Loucy (cell line): ENCODE measurements around the gene JAK3.
"Not testable (repeated sequence)": the region's sequence is repeated elsewhere in the genome, so short reads cannot be mapped to it uniquely, and the experiment has no call there.

Source experiments
- H2AFZ ChIP-seq: fragments of 200-600 bp; sonication (generic); 2 replicates; pipeline ENCODE4 v1.6.0; 2016; ENCODE audit warnings: antibody characterized with exemption, mild to moderate bottlenecking, low read length, moderate library complexity
- H3F3A ChIP-seq: fragments of 200-600 bp; 2 replicates; pipeline ENCODE4 v1.6.0; 2016; ENCODE audit warnings: antibody characterized with exemption, low read depth, mild to moderate bottlenecking
- H3K27me3 ChIP-seq: fragments of 200-600 bp; sonication (generic); 2 replicates; pipeline ENCODE4 v1.6.1; 2014; ENCODE audit warnings: low read length, mild to moderate bottlenecking; ENCODE audit not compliant: insufficient read depth, poor library complexity, severe bottlenecking
- H3K36me3 ChIP-seq: fragments of 200-600 bp; sonication (generic); 2 replicates; pipeline ENCODE4 v1.6.1; 2016; ENCODE audit warnings: low read length; ENCODE audit not compliant: insufficient read depth
- H3K4me1 ChIP-seq: fragments of 200-600 bp; sonication (generic); 2 replicates; pipeline ENCODE4 v1.5.1; 2014; ENCODE audit warnings: low read length, mild to moderate bottlenecking; ENCODE audit not compliant: insufficient read depth, poor library complexity, severe bottlenecking
- H3K4me2 ChIP-seq: fragments of 200-600 bp; sonication (generic); 2 replicates; pipeline ENCODE4 v1.6.0; 2014; ENCODE audit warnings: antibody characterized with exemption, low read length, low read depth, mild to moderate bottlenecking; ENCODE audit not compliant: poor library complexity, severe bottlenecking
- H3K4me3 ChIP-seq: fragments of 200-600 bp; sonication (generic); 2 replicates; pipeline ENCODE4 v1.5.1; 2014; ENCODE audit warnings: low read length, mild to moderate bottlenecking, mixed read lengths; ENCODE audit not compliant: poor library complexity, severe bottlenecking
- H3K79me2 ChIP-seq: fragments of 200-600 bp; sonication (generic); 2 replicates; pipeline ENCODE4 v1.6.1; 2014; ENCODE audit warnings: low read length; ENCODE audit not compliant: insufficient read depth
- H3K9ac ChIP-seq: fragments of 200-600 bp; sonication (generic); 2 replicates; pipeline ENCODE4 v1.6.0; 2014; ENCODE audit warnings: mild to moderate bottlenecking, low read depth, low read length, moderate library complexity; ENCODE audit not compliant: poor library complexity, severe bottlenecking
- H3K9me2 ChIP-seq: fragments of 200-600 bp; sonication (generic); replicated peaks from 2 replicates; pipeline ENCODE4 v1.6.1; 2016; ENCODE audit warnings: low read depth, low read length, mixed read lengths
- H3K9me3 ChIP-seq: fragments of 200-600 bp; sonication (generic); 2 replicates; pipeline ENCODE4 v1.6.1; 2014; ENCODE audit warnings: mild to moderate bottlenecking, antibody characterized with exemption, low read length, low read depth; ENCODE audit not compliant: insufficient read depth
- H4K20me1 ChIP-seq: fragments of 200-600 bp; sonication (generic); 2 replicates; pipeline ENCODE4 v1.6.0; 2014; ENCODE audit warnings: antibody characterized with exemption, low read length, mild to moderate bottlenecking; ENCODE audit not compliant: insufficient read depth, poor library complexity, severe bottlenecking
- CTCF ChIP-seq: fragments of 200-600 bp; sonication (generic); conservative IDR thresholded peaks from 2 replicates; pipeline ENCODE4 v1.5.1; 2014; ENCODE audit warnings: mild to moderate bottlenecking, antibody characterized with exemption, low read length
- EZH2phosphoT487 ChIP-seq: fragments of 200-600 bp; IDR thresholded peaks from 2 replicates; pipeline ENCODE4 v1.6.1; 2018; ENCODE audit warnings: antibody characterized with exemption, mild to moderate bottlenecking, moderate library complexity, borderline replicate concordance

Gene JAK3

GRCh38 chr19:17805427-17805826 is 42.4 kb downstream of the JAK3 start:
- Histone ChIP-seq H3K9ac (no peak overlapping the region), H2AFZ (no peak overlapping the region), H3K36me3 (no peaks in the 10 kb centered on the region), H3K9me2 (no peaks in the 10 kb centered on the region), H3K4me1 (no peaks in the 10 kb centered on the region), H3K9me3 (no peaks in the 10 kb centered on the region), H3K79me2 (no peaks in the 10 kb centered on the region), H3F3A (no peaks in the 10 kb centered on the region), H3K4me3 (no peak overlapping the region), H3K4me2 (no peak overlapping the region), H3K27me3 (no peaks in the 10 kb centered on the region), H4K20me1 (no peaks in the 10 kb centered on the region)
- TF ChIP-seq EZH2phosphoT487, result no peak
- no peak for TF ChIP-seq CTCF

- H3K4me1 ChIP-seq, result no peaks in the 10 kb centered on the region
- H4K20me1 ChIP-seq, result no peaks in the 10 kb centered on the region
- H3K9ac ChIP-seq, result no peak overlapping the region
- H3K4me3 ChIP-seq, result no peak overlapping the region
- H3F3A ChIP-seq, result no peaks in the 10 kb centered on the region
- H2AFZ ChIP-seq, result 0 out of 2 replicates have a peak overlapping the region, but pooled peaks have one; percentile 76
- H3K9me3 ChIP-seq, result no peaks in the 10 kb centered on the region
- TF ChIP-seq EZH2phosphoT487 (no peak), CTCF (no peak)
- H3K9me2 ChIP-seq, result no peaks in the 10 kb centered on the region
- no peaks in the 10 kb centered on the region for H3K27me3 ChIP-seq
- no peaks in the 10 kb centered on the region for H3K79me2 ChIP-seq
- no peaks in the 10 kb centered on the region for H3K36me3 ChIP-seq
- H3K4me2 ChIP-seq, result no peak overlapping the region
These were observed 44.4 kb downstream of the JAK3 start for GRCh38 chr19:17803264-17803896.

DNA sequence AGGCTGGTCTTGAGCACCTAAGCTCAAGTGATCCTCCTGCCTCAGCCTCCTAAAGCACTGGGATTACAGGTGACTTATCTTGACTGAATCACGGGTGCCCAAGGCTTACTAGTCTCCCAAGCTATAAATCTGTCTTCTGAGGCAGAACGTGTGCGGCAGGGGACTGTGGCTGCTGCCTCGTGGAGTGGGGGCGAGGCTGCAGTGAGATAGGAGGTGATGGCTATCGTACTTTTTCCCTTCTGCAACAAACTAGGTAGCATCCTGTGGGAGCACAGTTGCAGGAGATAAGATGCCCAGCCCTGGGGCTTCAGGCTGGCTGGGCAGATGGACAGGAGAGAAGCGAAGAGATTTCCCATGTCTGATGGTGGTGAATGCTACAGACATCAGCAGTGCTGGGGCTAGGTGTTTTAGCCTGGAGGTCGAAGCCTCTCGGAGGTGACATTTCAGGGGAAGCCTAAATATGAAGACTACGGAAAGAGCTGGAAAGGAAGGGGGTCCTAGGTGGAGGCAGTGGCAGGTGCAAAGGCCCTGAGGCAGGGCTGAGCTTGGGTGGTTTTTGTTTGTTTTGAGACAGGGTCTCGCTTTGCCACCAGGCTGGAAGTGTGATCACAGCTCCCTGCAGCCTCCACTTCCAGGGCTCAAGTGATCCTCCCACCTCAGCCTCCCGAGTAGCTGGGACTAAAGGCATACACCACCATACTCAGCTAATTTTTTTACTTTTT is 45.5 kb downstream of the JAK3 start:
- no peaks in the 10 kb centered on the region for H3K79me2 ChIP-seq
- H3K27me3 ChIP-seq, result no peaks in the 10 kb centered on the region
- no peaks in the 10 kb centered on the region for H3K36me3 ChIP-seq
- H3F3A ChIP-seq, result no peaks in the 10 kb centered on the region
- no peaks in the 10 kb centered on the region for H3K9me2 ChIP-seq
- no peaks in the 10 kb centered on the region for H3K9me3 ChIP-seq
- no peaks in the 10 kb centered on the region for H3K4me1 ChIP-seq
- no peaks in the 10 kb centered on the region for H4K20me1 ChIP-seq
- TF ChIP-seq EZH2phosphoT487 (no peak), CTCF (no peak)
- H2AFZ ChIP-seq, result no peak overlapping the region
- no peak overlapping the region for H3K9ac ChIP-seq
- H3K4me3 ChIP-seq, result no peak overlapping the region
- no peak overlapping the region for H3K4me2 ChIP-seq

DNA sequence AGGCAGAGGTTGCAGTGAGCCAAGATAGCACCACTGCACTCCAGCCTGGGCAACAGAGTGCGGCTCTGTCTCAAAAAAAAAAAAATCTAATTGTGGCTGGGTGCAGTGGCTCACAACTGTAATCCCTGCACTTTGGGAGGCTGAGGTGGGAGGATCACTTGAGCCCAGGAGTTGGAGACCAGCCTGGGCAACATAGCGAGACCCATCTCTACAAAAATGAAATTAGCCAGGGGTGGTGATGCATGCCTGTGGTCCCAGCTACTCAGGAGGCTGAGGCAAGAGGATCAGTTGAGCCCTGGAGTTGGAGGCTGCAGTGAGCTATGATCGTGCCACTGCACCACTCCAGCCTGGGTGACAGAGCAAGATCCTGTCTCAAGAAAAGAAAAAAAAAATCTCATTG is 49.2 kb downstream of the JAK3 start:
- not testable (repeated sequence) for H3K79me2 ChIP-seq, H3K4me3 ChIP-seq, H3K9me2 ChIP-seq, H3K4me2 ChIP-seq, H3K4me1 ChIP-seq, H2AFZ ChIP-seq, H3F3A ChIP-seq, H3K9me3 ChIP-seq, H3K27me3 ChIP-seq, H3K36me3 ChIP-seq, H3K9ac ChIP-seq, H4K20me1 ChIP-seq
